ENCODE data around the gene PMM1. TPM values are rescaled to one million over a fixed set of nuclear protein-coding genes. Genes with fewer than 3 reads are reported as not detected.

The PMM1 gene
- total RNA-seq, 1 experiment from 2014 or later: 26.8 TPM

- no peak for DNase-seq (ENCODE audit: low spot score)
- CTCF ChIA-PET: no interaction called here
- no peak overlapping the region for H3K4me3 ChIP-seq (ENCODE audit: low read depth, low read length, poor library complexity, severe bottlenecking)
- intact Hi-C loops (cut with micrococcal nuclease; ENCODE audit: unreplicated experiment): no loop called here
- POLR2A ChIA-PET (ENCODE audit: low non-redundant PET): no interaction called here
- H3K27me3 ChIP-seq (replicated peaks; ENCODE audit: insufficient read depth, low read depth, low read length, poor library complexity): no peaks in the 10 kb centered on the region
- no peak overlapping the region for H3K27ac ChIP-seq (ENCODE audit: low read depth, low read length, poor library complexity, severe bottlenecking)
- H3K36me3 ChIP-seq (ENCODE audit: insufficient read depth, low read length, poor library complexity, severe bottlenecking): peaks cover 8% of the 10 kb centered on the region
- TF ChIP-seq CTCF (conservative IDR thresholded peaks at IDR 0.05; ENCODE audit: low read depth, low read length): no peak
- TF ChIP-seq EZH2 (IDR thresholded peaks at IDR 0.05; ENCODE audit: borderline replicate concordance, low read depth, low read length, poor library complexity, severe bottlenecking): no peak
- no TSS peak for BruUV-seq (replicated peaks)
- H3K4me1 ChIP-seq (ENCODE audit: insufficient read depth, low read length, poor library complexity, severe bottlenecking): no peaks in the 10 kb centered on the region
- H3K9me3 ChIP-seq (ENCODE audit: low read depth, low read length, poor library complexity, severe bottlenecking): no peaks in the 10 kb centered on the region
Observed at GRCh38 chr22:41579997-41580355, 9.7 kb downstream of the PMM1 start.

GRCh38 chr22:41579297-41579996 lies 10.2 kb downstream of the PMM1 start:
- no peaks in the 10 kb centered on the region for H3K9me3 ChIP-seq (ENCODE audit: low read depth, low read length, poor library complexity, severe bottlenecking)
- no peak overlapping the region for H3K4me3 ChIP-seq (ENCODE audit: low read depth, low read length, poor library complexity, severe bottlenecking)
- TF ChIP-seq EZH2 (IDR thresholded peaks at IDR 0.05; ENCODE audit: borderline replicate concordance, low read depth, low read length, poor library complexity, severe bottlenecking) (no peak), CTCF (conservative IDR thresholded peaks at IDR 0.05; ENCODE audit: low read depth, low read length) (no peak)
- intact Hi-C loops (cut with micrococcal nuclease; ENCODE audit: unreplicated experiment): no loop called here
- no peaks in the 10 kb centered on the region for H3K27me3 ChIP-seq (replicated peaks; ENCODE audit: insufficient read depth, low read depth, low read length, poor library complexity)
- H3K27ac ChIP-seq (ENCODE audit: low read depth, low read length, poor library complexity, severe bottlenecking): no peak overlapping the region
- ChIA-PET CTCF (no interaction called here), POLR2A (ENCODE audit: low non-redundant PET) (no interaction called here)
- peaks cover 8% of the 10 kb centered on the region for H3K36me3 ChIP-seq (ENCODE audit: insufficient read depth, low read length, poor library complexity, severe bottlenecking)
- no peaks in the 10 kb centered on the region for H3K4me1 ChIP-seq (ENCODE audit: insufficient read depth, low read length, poor library complexity, severe bottlenecking)
- DNase-seq (ENCODE audit: low spot score): no peak
- BruUV-seq (replicated peaks): no TSS peak

- no peak overlapping the region for H3K4me3 ChIP-seq (ENCODE audit: low read depth, low read length, poor library complexity, severe bottlenecking)
- H3K9me3 ChIP-seq (ENCODE audit: low read depth, low read length, poor library complexity, severe bottlenecking): no peaks in the 10 kb centered on the region
- BruUV-seq (replicated peaks): no TSS peak
- H3K4me1 ChIP-seq (ENCODE audit: insufficient read depth, low read length, poor library complexity, severe bottlenecking): no peaks in the 10 kb centered on the region
- no peaks in the 10 kb centered on the region for H3K27me3 ChIP-seq (replicated peaks; ENCODE audit: insufficient read depth, low read depth, low read length, poor library complexity)
- H3K27ac ChIP-seq (ENCODE audit: low read depth, low read length, poor library complexity, severe bottlenecking): no peak overlapping the region
- ChIA-PET POLR2A (ENCODE audit: low non-redundant PET) (no interaction called here), CTCF (no interaction called here)
- peaks cover 8% of the 10 kb centered on the region for H3K36me3 ChIP-seq (ENCODE audit: insufficient read depth, low read length, poor library complexity, severe bottlenecking)
- no peak for DNase-seq (ENCODE audit: low spot score)
- TF ChIP-seq CTCF (conservative IDR thresholded peaks at IDR 0.05; ENCODE audit: low read depth, low read length) (no peak), EZH2 (IDR thresholded peaks at IDR 0.05; ENCODE audit: borderline replicate concordance, low read depth, low read length, poor library complexity, severe bottlenecking) (no peak)
- intact Hi-C loops (cut with micrococcal nuclease; ENCODE audit: unreplicated experiment): no loop called here
Observed at GRCh38 chr22:41578818-41579217, 10.8 kb downstream of the PMM1 start.
